Lower lobe of right lung (tissue), 2 donors: ENCODE results near the gene CNN2. TPM values are rescaled to one million over a fixed set of nuclear protein-coding genes. Genes with fewer than 3 reads are reported as not detected.

ENCODE experiments used
- ATAC-seq, 2 donors: fragments of 200-7000 bp; cut with Tn5 transposase; one replicate each; pipeline ENCODE4 v1.9.1; 2020 to 2022; ENCODE audit warnings: mild to moderate bottlenecking in 2 of 2, moderate library complexity in 2 of 2
- DNase-seq: peaks from one replicate; pipeline ENCODE4 v3.0.0-alpha.2; 2020
- H3K27ac ChIP-seq: fragments of 200-600 bp; one replicate; pipeline ENCODE4 v1.8.0; 2022
- H3K27me3 ChIP-seq: fragments of 200-600 bp; one replicate; pipeline ENCODE4 v1.8.0; 2022; ENCODE audit warnings: low read depth
- H3K36me3 ChIP-seq: fragments of 200-600 bp; one replicate; pipeline ENCODE4 v1.8.0; 2022; ENCODE audit warnings: mild to moderate bottlenecking
- H3K4me1 ChIP-seq: fragments of 200-600 bp; one replicate; pipeline ENCODE4 v1.8.0; 2022
- H3K4me3 ChIP-seq: fragments of 200-600 bp; one replicate; pipeline ENCODE4 v1.8.0; 2022; ENCODE audit warnings: mild to moderate bottlenecking
- H3K9me3 ChIP-seq: fragments of 200-600 bp; one replicate; pipeline ENCODE4 v1.8.0; 2022
- intact Hi-C: fragments of 100-400 bp; cut with DNase I; formaldehyde crosslinking; loops from one replicate; pipeline ENCODE4 v1.11.0; 2022
- total RNA-seq: library from RNA; stranded (reverse); fragmentation: NEBNext Ultra II Directional; extraction: Animal tissue kit (Norgen Biotek cat#: 25700); gene quantifications from one replicate; pipeline ENCODE4 v1.2.1, GENCODE V29; 2021
- TF ChIP-seq, protein P1 (sequence below): fragments of 200-600 bp; IDR thresholded peaks from one replicate; pipeline ENCODE4 v1.8.0; 2022; ENCODE audit warnings: antibody characterized with exemption, mild to moderate bottlenecking
- donor health status: DM: no; HTN: yes; CAD: no; lungs with severe emphysema.

CNN2 gene
- total RNA-seq, 1 donor from 2014 or later: 158 TPM

DNA sequence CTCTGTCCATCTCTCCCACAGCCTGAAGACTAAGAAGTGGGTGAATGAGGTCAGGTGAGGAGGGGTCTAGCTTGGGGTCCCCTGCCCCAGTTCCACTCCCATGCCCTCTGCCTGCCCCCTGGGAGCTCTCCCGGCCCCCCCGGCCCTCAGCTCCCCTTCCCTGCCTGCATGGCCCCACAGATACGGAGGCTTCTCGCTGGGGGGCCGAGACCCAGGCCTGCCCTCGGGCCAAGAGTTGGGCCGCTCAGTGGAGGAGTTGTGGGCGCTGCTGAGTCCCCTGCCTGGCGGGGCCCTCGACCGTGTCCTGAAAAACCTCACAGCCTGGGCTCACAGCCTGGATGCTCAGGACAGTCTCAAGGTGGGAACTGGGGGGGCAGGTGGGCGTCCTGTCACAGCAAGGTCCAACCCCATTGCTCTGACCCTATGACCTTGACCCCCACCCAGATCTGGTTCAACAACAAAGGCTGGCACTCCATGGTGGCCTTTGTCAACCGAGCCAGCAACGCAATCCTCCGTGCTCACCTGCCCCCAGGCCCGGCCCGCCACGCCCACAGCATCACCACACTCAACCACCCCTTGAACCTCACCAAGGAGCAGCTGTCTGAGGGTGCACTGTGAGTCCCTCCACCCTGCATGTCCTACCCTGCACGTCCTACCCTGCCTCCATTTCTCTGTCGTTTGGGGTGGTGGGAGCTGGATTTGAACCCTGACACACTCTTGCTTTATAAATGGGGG lies 29.6 kb downstream of the CNN2 start:
- Histone ChIP-seq H3K27ac (no peak overlapping the region), H3K4me3 (no peak overlapping the region), H3K36me3 (peaks cover 6% of the 10 kb centered on the region), H3K4me1 (no peaks in the 10 kb centered on the region), H3K27me3 (no peaks in the 10 kb centered on the region), H3K9me3 (peaks cover 20% of the 10 kb centered on the region)
- no peak for ATAC-seq
- intact Hi-C loops: no loop called here
- TF ChIP-seq, protein P1, sequence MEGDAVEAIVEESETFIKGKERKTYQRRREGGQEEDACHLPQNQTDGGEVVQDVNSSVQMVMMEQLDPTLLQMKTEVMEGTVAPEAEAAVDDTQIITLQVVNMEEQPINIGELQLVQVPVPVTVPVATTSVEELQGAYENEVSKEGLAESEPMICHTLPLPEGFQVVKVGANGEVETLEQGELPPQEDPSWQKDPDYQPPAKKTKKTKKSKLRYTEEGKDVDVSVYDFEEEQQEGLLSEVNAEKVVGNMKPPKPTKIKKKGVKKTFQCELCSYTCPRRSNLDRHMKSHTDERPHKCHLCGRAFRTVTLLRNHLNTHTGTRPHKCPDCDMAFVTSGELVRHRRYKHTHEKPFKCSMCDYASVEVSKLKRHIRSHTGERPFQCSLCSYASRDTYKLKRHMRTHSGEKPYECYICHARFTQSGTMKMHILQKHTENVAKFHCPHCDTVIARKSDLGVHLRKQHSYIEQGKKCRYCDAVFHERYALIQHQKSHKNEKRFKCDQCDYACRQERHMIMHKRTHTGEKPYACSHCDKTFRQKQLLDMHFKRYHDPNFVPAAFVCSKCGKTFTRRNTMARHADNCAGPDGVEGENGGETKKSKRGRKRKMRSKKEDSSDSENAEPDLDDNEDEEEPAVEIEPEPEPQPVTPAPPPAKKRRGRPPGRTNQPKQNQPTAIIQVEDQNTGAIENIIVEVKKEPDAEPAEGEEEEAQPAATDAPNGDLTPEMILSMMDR: no peak
- DNase-seq: no peak

DNA sequence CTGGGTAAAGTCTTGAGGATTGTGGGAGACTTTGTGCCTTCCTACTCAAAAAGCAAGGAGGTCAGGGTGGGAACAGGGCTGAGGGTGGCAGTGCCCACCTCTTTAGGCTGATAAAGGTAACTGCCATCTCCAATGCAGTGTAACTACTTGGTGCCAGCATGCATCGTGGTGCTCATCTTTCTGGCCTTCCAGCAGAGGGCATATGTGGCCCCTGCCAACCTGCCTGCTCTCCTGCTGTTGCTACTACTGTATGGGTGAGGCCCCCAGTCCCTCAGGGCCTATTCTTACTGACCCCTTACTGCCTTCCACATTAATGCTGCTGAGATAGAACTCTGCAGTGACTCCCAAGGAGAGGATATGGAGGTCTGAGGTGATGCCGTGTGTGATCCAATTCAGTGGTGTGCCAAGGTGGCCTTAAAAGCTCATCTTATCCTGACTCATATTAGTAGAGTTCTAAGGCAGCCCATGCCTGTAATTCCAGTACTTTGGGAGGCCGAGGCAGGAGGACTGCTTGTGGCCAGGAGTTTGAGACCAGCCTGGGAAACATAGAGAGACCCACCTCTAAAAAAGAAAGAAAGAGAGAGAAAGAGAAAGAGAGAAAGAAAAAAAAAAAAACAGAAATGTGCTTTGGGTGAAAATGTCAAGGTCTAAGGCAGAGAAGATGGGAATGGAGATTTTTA lies 30.9 kb downstream of the CNN2 start:
- H3K36me3 ChIP-seq: peaks cover 6% of the 10 kb centered on the region
- intact Hi-C loops: no loop called here

DNA sequence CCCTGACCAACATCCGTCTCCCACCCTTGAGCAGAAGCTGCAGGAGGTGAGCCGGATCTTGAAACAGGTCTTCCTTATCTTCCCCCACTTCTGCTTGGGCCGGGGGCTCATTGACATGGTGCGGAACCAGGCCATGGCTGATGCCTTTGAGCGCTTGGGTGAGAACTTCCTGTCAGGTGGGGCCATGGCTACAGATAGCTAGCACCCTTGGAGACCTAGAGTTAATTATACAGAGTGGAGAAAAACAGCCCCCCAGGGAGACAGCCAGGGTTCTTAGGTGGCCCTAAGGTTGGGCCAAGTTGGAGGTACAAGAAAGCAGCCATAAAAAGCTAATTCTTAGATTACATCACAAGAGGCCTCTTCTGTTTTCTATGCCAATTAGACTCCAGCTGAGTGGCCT lies 31.7 kb downstream of the CNN2 start:
- no peak for ATAC-seq
- TF ChIP-seq, protein P1: no peak
- Histone ChIP-seq H3K27ac (no peak overlapping the region), H3K36me3 (peaks cover 6% of the 10 kb centered on the region), H3K27me3 (no peaks in the 10 kb centered on the region), H3K9me3 (peaks cover 20% of the 10 kb centered on the region), H3K4me3 (no peak overlapping the region), H3K4me1 (no peaks in the 10 kb centered on the region)
- intact Hi-C loops: no loop called here
- DNase-seq: no peak

More for the DNA sequence above, 30.9 kb downstream of the CNN2 start:
- Histone ChIP-seq H3K9me3 (peaks cover 20% of the 10 kb centered on the region), H3K27me3 (no peaks in the 10 kb centered on the region), H3K4me3 (no peak overlapping the region), H3K4me1 (no peaks in the 10 kb centered on the region), H3K27ac (no peak overlapping the region)
- DNase-seq: no peak
- TF ChIP-seq, protein P1: peak; percentile 26
- ATAC-seq: peak; percentile 30 to 66

DNA sequence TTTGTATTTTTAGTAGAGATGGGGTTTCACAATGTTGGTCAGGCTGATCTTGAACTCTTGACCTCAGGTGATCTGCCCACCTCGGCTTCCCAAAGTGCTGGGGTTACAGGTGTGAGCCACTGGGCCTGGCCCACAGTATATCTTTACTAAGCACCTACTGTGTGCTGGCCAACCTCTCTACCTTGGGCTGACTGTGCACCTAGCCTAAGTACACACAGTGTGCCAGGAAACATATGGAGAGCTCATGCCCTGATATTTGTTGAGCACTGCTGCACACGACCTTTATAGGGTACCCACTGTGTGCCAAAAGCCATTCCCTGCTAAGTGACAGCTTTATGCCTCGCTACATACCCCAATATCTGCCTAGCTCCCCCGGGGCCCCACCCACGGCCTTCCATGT lies 34.3 kb downstream of the CNN2 start:
- intact Hi-C loops: no loop called here

DNA sequence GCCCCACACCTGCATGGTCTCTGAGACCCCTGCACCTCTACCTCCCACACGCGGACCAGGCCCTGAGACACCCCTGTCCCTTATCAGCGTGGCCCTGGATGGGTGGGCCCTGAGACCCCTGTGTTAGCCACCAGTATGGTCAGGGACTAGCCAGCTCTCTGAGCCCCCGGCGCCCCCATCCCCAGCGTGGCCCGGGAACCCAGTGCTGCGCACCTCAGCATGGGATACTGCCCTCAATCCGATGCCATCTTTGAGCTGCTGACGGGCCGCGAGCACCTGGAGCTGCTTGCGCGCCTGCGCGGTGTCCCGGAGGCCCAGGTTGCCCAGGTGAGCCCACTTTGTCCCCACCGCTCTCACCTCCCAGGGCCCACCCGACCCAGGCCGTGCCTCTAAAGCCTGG lies 35.6 kb downstream of the CNN2 start:
- TF ChIP-seq, protein P1: no peak
- H3K9me3 ChIP-seq: peaks cover 13% of the 10 kb centered on the region
- intact Hi-C loops: no loop called here

More for the DNA sequence above, 34.3 kb downstream of the CNN2 start:
- H3K27me3 ChIP-seq: no peaks in the 10 kb centered on the region
- no peaks in the 10 kb centered on the region for H3K36me3 ChIP-seq
- H3K4me1 ChIP-seq: peaks cover 13% of the 10 kb centered on the region
- H3K9me3 ChIP-seq: peaks cover 20% of the 10 kb centered on the region
- DNase-seq (no peak), ATAC-seq (no peak)
- H3K27ac ChIP-seq: no peak overlapping the region
- H3K4me3 ChIP-seq: no peak overlapping the region
- TF ChIP-seq, protein P1: no peak

More for the DNA sequence above, 35.6 kb downstream of the CNN2 start:
- ATAC-seq: no peak
- Histone ChIP-seq H3K27ac (no peak overlapping the region), H3K4me1 (peaks cover 26% of the 10 kb centered on the region), H3K4me3 (no peak overlapping the region), H3K27me3 (no peaks in the 10 kb centered on the region), H3K36me3 (no peaks in the 10 kb centered on the region)
- peak; percentile 50 for DNase-seq
